Testis (tissue), 3 donors: ENCODE measurements around the gene ADAMTSL5. TPM values are rescaled to one million over a fixed set of nuclear protein-coding genes. Genes with fewer than 3 reads are reported as not detected.

Experiments used
- DNase-seq: peaks from one replicate; pipeline ENCODE4 v3.0.0-alpha.2; 2019
- H3K27ac ChIP-seq, 2 donors: fragments of 200-600 bp; sonication (generic); one replicate each; pipeline ENCODE4 v1.5.1; 2019
- H3K27me3 ChIP-seq: fragments of 200-600 bp; sonication (generic); one replicate; pipeline ENCODE4 v1.5.1; 2019
- H3K36me3 ChIP-seq: fragments of 200-600 bp; sonication (generic); one replicate; pipeline ENCODE4 v1.5.1; 2017; ENCODE audit warnings: low read depth; ENCODE audit errors: missing control alignments
- H3K4me1 ChIP-seq: fragments of 200-600 bp; sonication (generic); one replicate; pipeline ENCODE4 v1.5.1; 2019
- H3K4me3 ChIP-seq, 2 donors: fragments of 200-600 bp; sonication (generic); one replicate each; pipeline ENCODE4 v1.5.1; 2017 to 2019
- H3K9me3 ChIP-seq: fragments of 200-600 bp; sonication (generic); one replicate; pipeline ENCODE4 v1.5.1; 2017
- POLR2A ChIP-seq: fragments of 450-650 bp; IDR thresholded peaks from one replicate; pipeline ENCODE4 v1.6.1; 2017; ENCODE audit warnings: antibody characterized with exemption, mild to moderate bottlenecking, moderate library complexity
- WGBS, 2 donors: methylation state at CpG; one replicate each; pipeline ENCODE4 v1.1.5; 2018; 5-methylcytosine and 5-hydroxymethylcytosine counted together
- intact Hi-C: fragments of 100-400 bp; cut with DNase I; formaldehyde crosslinking; loops from one replicate; pipeline ENCODE4 v1.15.1; 2023; ENCODE audit warnings: low total_unique reads
- polyA plus RNA-seq: library from polyadenylated mRNA; stranded (reverse); fragments of 350-450 nt; fragmentation: Illumina TruSeq; extraction: RNeasy Lipid Tissue Mini Kit (QIAGEN cat#74804); gene quantifications from one replicate; pipeline ENCODE4 v1.2.3, GENCODE V29; 2014; ENCODE audit warnings: low read depth, low replicate concordance; ENCODE audit not compliant: insufficient read depth
- total RNA-seq, 2 donors: library from RNA; depleted of rRNA; stranded (reverse); fragments of >200 nt; gene quantifications; one replicate each; pipeline ENCODE4 v1.2.3, GENCODE V29; 2016
- TF ChIP-seq, protein P1 (sequence below), 3 experiments: fragments of 450-650 bp in 2 of 3; fragments of 200-600 bp in 1 of 3; sonication (generic) in 1 of 3; IDR thresholded peaks; one replicate each; pipeline ENCODE4 v1.5.1; 2016 to 2019; ENCODE audit warnings: antibody characterized with exemption in 3 of 3, mild to moderate bottlenecking in 2 of 3, moderate library complexity in 1 of 3

The ADAMTSL5 gene
- total and polyA plus RNA-seq, 3 donors from 2014 or later, result 7.2 to 17.9 (median 10.7) TPM

GRCh38 chr19:1497578-1498235 is 15.1 kb downstream of the ADAMTSL5 start:
- no peak overlapping the region for H3K4me3 ChIP-seq
- no peak overlapping the region for H3K27ac ChIP-seq
- H3K9me3 ChIP-seq, result no peaks in the 10 kb centered on the region
- intact Hi-C loops, result no loop called here
- TF ChIP-seq, protein P1, sequence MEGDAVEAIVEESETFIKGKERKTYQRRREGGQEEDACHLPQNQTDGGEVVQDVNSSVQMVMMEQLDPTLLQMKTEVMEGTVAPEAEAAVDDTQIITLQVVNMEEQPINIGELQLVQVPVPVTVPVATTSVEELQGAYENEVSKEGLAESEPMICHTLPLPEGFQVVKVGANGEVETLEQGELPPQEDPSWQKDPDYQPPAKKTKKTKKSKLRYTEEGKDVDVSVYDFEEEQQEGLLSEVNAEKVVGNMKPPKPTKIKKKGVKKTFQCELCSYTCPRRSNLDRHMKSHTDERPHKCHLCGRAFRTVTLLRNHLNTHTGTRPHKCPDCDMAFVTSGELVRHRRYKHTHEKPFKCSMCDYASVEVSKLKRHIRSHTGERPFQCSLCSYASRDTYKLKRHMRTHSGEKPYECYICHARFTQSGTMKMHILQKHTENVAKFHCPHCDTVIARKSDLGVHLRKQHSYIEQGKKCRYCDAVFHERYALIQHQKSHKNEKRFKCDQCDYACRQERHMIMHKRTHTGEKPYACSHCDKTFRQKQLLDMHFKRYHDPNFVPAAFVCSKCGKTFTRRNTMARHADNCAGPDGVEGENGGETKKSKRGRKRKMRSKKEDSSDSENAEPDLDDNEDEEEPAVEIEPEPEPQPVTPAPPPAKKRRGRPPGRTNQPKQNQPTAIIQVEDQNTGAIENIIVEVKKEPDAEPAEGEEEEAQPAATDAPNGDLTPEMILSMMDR (IDR thresholded peaks at IDR 0.05), result no peak
- TF ChIP-seq POLR2A, result no peak
- no peaks in the 10 kb centered on the region for H3K27me3 ChIP-seq
- no peak for DNase-seq
- H3K4me1 ChIP-seq, result peaks cover 34% of the 10 kb centered on the region
- no peaks in the 10 kb centered on the region for H3K36me3 ChIP-seq
- 72 to 86% methylated on average over 6 to 25 of the region's 25 CpGs for WGBS, 2 donors

DNA sequence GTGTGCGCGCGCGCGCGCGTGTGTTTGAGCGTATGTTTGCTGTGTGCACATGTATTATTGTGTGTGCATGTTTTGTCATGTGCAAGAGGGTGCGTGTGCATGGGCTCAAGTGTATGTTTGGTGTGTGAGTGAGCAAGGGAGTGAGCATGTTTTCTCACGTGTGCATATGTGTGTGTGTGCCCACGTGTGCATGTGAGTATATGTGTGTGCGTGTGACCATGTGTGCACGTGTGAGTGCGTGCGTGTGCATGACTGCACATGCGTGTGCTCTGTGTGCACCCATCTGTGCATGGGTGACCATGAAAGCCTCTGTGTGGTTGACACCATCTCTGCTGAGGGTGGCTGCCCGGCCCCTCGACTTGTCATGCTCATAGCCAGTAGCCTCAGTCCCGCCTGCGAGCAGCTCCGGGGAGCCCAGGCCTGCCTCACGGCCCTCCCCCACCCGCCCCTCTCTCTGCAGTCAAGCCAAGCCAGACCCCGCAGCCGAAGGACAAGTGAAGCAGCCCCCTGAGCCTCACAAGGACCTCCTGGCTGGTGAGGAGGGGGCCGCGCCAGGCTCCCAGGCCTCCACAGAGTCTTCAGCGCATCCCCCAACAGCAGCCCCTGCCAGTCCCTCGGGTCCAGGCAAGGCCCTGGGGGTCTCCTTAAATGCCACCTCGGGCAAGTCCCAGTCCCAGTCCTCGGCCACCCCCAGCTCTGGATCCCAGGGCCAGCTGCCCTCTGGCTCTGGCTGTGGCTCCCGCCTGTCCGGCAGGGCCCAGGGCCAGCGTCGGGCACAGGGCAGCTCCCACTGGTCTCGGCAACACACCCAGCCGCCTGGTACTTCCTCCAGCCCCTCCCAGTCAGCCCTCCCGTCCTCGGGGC is 15.9 kb downstream of the ADAMTSL5 start:
- TF ChIP-seq, protein P1 (IDR thresholded peaks at IDR 0.05), result no peak
- no peak for TF ChIP-seq POLR2A
- peaks cover 37% of the 10 kb centered on the region for H3K4me1 ChIP-seq
- intact Hi-C loops, result no loop called here
- H3K9me3 ChIP-seq, result no peaks in the 10 kb centered on the region
- 72 to 76% methylated on average over 24 to 32 of the region's 39 CpGs for WGBS, 2 donors
- H3K27ac ChIP-seq, result no peak overlapping the region
- no peaks in the 10 kb centered on the region for H3K27me3 ChIP-seq
- H3K4me3 ChIP-seq, result no peak overlapping the region
- DNase-seq, result peak; percentile 52
- H3K36me3 ChIP-seq, result no peaks in the 10 kb centered on the region

- no peaks in the 10 kb centered on the region for H3K9me3 ChIP-seq
- no peaks in the 10 kb centered on the region for H3K27me3 ChIP-seq
- H3K27ac ChIP-seq, result no peak overlapping the region
- H3K4me3 ChIP-seq, result no peak overlapping the region
- 85 to 91% methylated on average over 36 to 40 of the region's 40 CpGs for WGBS, 2 donors
- H3K36me3 ChIP-seq, result no peaks in the 10 kb centered on the region
- H3K4me1 ChIP-seq, result peaks cover 40% of the 10 kb centered on the region
- TF ChIP-seq, protein P1 (IDR thresholded peaks at IDR 0.05), result no peak
- TF ChIP-seq POLR2A, result no peak
- intact Hi-C loops, result no loop called here
- no peak for DNase-seq
Observed at GRCh38 chr19:1495799-1496713, 16.8 kb downstream of the ADAMTSL5 start.

- intact Hi-C loops, result no loop called here
- peaks cover 40% of the 10 kb centered on the region for H3K4me1 ChIP-seq
- H3K9me3 ChIP-seq, result no peaks in the 10 kb centered on the region
- DNase-seq, result no peak
- no peak overlapping the region for H3K27ac ChIP-seq
- TF ChIP-seq, protein P1 (IDR thresholded peaks at IDR 0.05), result no peak
- no peak for TF ChIP-seq POLR2A
- no peaks in the 10 kb centered on the region for H3K36me3 ChIP-seq
- H3K4me3 ChIP-seq, result no peak overlapping the region
- WGBS, 2 donors, result 69 to 74% methylated on average over 27 to 34 of the region's 37 CpGs
- no peaks in the 10 kb centered on the region for H3K27me3 ChIP-seq
Observed at GRCh38 chr19:1495051-1495798, 17.6 kb downstream of the ADAMTSL5 start.
